Astrocyte (in vitro differentiated cells and primary cell): ENCODE data around the gene TSPEAR. TPM values are rescaled to one million over a fixed set of nuclear protein-coding genes. Genes with fewer than 3 reads are reported as not detected.

Experiments
- DNase-seq: peaks from one replicate; pipeline ENCODE4 v3.0.0-alpha.2; 2010; ENCODE audit warnings: low read depth
- FAIRE-seq: peaks from 2 replicates; lab custom pipeline; 2011; peaks lifted over from hg19 to GRCh38; lab: Jason Lieb, UNC
- H2AFZ ChIP-seq: 2 replicates; pipeline ENCODE4 v1.6.0; 2012; ENCODE audit warnings: low read depth, low read length, inconsistent platforms
- H3K27ac ChIP-seq: 2 replicates; pipeline ENCODE4 v1.5.1; 2011; ENCODE audit warnings: low read depth, low read length, inconsistent platforms
- H3K27me3 ChIP-seq: 2 replicates; pipeline ENCODE4 v1.6.0; 2011; ENCODE audit warnings: low read length, inconsistent platforms; ENCODE audit not compliant: insufficient read depth
- H3K36me3 ChIP-seq: 2 replicates; pipeline ENCODE4 v1.5.1; 2011; ENCODE audit warnings: low read length, inconsistent platforms; ENCODE audit not compliant: insufficient read depth
- H3K4me1 ChIP-seq: 2 replicates; pipeline ENCODE4 v1.5.1; 2011; ENCODE audit warnings: low read length, inconsistent platforms; ENCODE audit not compliant: insufficient read depth
- H3K4me2 ChIP-seq: 2 replicates; pipeline ENCODE4 v1.6.0; 2012; ENCODE audit warnings: low read length, inconsistent platforms
- H3K4me3 ChIP-seq: 2 replicates; pipeline ENCODE4 v1.5.1; 2011; ENCODE audit warnings: low read depth, mild to moderate bottlenecking, low read length, inconsistent platforms; ENCODE audit not compliant: insufficient read depth
- H3K79me2 ChIP-seq: 2 replicates; pipeline ENCODE4 v1.6.0; 2012; ENCODE audit warnings: mild to moderate bottlenecking, low read length, inconsistent platforms; ENCODE audit not compliant: insufficient read depth
- H3K9ac ChIP-seq: 2 replicates; pipeline ENCODE4 v1.6.0; 2012; ENCODE audit warnings: mild to moderate bottlenecking, low read length, inconsistent platforms
- H3K9me3 ChIP-seq: 2 replicates; pipeline ENCODE4 v1.5.1; 2012; ENCODE audit warnings: low read depth, mild to moderate bottlenecking, low read length, inconsistent platforms; ENCODE audit not compliant: insufficient read depth
- H4K20me1 ChIP-seq: 2 replicates; pipeline ENCODE4 v1.6.0; 2012; ENCODE audit warnings: low read length, inconsistent platforms; ENCODE audit not compliant: insufficient read depth
- H3K27ac Mint-ChIP-seq: one replicate; pipeline ENCODE4 v1.8.0; 2021; ENCODE audit warnings: mild to moderate bottlenecking, mixed read lengths; ENCODE audit not compliant: unreplicated experiment
- H3K27me3 Mint-ChIP-seq: one replicate; pipeline ENCODE4 v1.8.0; 2021; ENCODE audit warnings: low read depth, mixed read lengths; ENCODE audit not compliant: unreplicated experiment
- H3K36me3 Mint-ChIP-seq: one replicate; pipeline ENCODE4 v1.8.0; 2021; ENCODE audit warnings: low read depth, mixed read lengths; ENCODE audit not compliant: unreplicated experiment
- H3K4me1 Mint-ChIP-seq: one replicate; pipeline ENCODE4 v1.8.0; 2021; ENCODE audit warnings: low read depth, mixed read lengths; ENCODE audit not compliant: unreplicated experiment
- H3K4me3 Mint-ChIP-seq: one replicate; pipeline ENCODE4 v1.8.0; 2021; ENCODE audit warnings: mild to moderate bottlenecking, moderate library complexity, mixed read lengths; ENCODE audit not compliant: unreplicated experiment
- H3K9me3 Mint-ChIP-seq: one replicate; pipeline ENCODE4 v1.8.0; 2021; ENCODE audit warnings: mild to moderate bottlenecking, mixed read lengths; ENCODE audit not compliant: unreplicated experiment
- EZH2 ChIP-seq: IDR thresholded peaks from 2 replicates; pipeline ENCODE4 v1.6.1; 2012; ENCODE audit warnings: mild to moderate bottlenecking, low read length, inconsistent platforms; ENCODE audit not compliant: insufficient read depth
- total RNA-seq: library from RNA; stranded (reverse); gene quantifications from 2 replicates; pipeline ENCODE4 v1.2.1, GENCODE V29; 2021
- TF ChIP-seq, protein P1 (sequence below): IDR thresholded peaks from 2 replicates; pipeline ENCODE4 v1.5.1; 2011; ENCODE audit warnings: low read depth, mild to moderate bottlenecking, inconsistent platforms, low read length, moderate library complexity; ENCODE audit not compliant: insufficient read depth

The TSPEAR gene
- total RNA-seq, 1 donor from 2014 or later: not detected

DNA sequence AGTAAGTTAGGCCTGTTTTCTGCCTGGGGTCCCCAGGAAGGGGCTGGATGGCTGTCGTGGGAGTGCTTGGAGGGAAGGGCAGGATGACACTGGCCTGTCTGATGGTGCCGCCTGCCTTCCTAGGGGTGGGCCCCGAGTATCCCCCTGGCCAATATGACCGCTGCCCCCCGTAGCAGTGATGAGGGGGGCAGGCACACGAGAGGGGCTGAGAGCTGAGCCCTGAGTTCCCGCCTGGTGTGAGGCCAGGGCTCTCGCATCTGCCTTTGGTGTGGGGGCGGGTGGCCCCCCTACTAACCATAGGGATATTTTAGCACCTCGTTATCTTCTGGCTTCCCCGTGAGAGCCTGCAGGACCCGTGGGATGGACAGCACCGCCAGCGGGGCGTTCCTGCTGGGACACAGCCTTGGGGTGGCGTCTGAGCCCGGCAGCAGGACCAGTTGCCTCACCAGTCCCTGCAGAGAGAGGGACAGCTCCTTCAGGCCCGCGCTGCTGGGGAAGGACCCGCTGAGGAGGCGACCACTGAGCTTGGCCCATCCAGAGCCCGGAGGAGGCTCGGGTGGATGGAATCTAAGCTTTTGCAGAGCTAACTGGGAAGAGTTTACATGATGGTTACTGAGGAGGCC is 181.8 kb downstream of the TSPEAR start:
- no peaks in the 10 kb centered on the region for H3K27me3 ChIP-seq
- H3K9me3 ChIP-seq: peaks cover 6% of the 10 kb centered on the region
- H3K9ac ChIP-seq: no peak overlapping the region
- DNase-seq (no peak), FAIRE-seq (no peak)
- H3K4me2 ChIP-seq: no peak overlapping the region
- Mint-ChIP-seq H3K36me3 (no peaks in the 10 kb centered on the region), H3K9me3 (peaks cover 11% of the 10 kb centered on the region), H3K27ac (no peak overlapping the region), H3K4me3 (no peak overlapping the region), H3K27me3 (peaks cover 39% of the 10 kb centered on the region), H3K4me1 (no peaks in the 10 kb centered on the region)
- H3K4me3 ChIP-seq: no peak overlapping the region
- no peak overlapping the region for H3K27ac ChIP-seq
- no peaks in the 10 kb centered on the region for H4K20me1 ChIP-seq
- no peak overlapping the region for H2AFZ ChIP-seq
- H3K36me3 ChIP-seq: no peaks in the 10 kb centered on the region
- H3K79me2 ChIP-seq: no peaks in the 10 kb centered on the region
- H3K4me1 ChIP-seq: no peaks in the 10 kb centered on the region
- TF ChIP-seq EZH2: no peak
- TF ChIP-seq, protein P1, sequence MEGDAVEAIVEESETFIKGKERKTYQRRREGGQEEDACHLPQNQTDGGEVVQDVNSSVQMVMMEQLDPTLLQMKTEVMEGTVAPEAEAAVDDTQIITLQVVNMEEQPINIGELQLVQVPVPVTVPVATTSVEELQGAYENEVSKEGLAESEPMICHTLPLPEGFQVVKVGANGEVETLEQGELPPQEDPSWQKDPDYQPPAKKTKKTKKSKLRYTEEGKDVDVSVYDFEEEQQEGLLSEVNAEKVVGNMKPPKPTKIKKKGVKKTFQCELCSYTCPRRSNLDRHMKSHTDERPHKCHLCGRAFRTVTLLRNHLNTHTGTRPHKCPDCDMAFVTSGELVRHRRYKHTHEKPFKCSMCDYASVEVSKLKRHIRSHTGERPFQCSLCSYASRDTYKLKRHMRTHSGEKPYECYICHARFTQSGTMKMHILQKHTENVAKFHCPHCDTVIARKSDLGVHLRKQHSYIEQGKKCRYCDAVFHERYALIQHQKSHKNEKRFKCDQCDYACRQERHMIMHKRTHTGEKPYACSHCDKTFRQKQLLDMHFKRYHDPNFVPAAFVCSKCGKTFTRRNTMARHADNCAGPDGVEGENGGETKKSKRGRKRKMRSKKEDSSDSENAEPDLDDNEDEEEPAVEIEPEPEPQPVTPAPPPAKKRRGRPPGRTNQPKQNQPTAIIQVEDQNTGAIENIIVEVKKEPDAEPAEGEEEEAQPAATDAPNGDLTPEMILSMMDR: no peak

DNA sequence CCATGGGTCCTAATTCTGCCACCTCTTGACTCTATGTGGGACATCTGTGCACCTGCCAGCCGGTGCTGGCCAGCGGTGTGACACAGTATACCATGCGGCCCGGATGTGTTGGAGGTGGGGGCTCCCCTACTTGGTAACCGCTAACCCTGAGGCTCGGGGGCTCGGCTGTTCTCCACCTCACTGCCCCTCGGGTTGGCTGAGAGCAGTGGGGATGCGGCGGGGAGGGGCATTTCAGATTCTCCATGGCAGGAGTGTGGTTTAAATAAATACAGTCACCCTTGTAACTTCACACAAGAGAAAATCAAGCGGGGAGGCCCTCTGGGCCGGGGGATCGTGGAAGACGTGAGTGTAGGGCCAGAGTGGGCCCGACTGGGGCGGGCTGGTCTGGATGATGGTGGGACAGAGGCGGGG is 182.4 kb downstream of the TSPEAR start:
- Histone ChIP-seq H3K4me2 (no peak overlapping the region), H3K36me3 (no peaks in the 10 kb centered on the region), H4K20me1 (no peaks in the 10 kb centered on the region), H3K27ac (no peak overlapping the region), H3K4me3 (no peak overlapping the region), H3K27me3 (no peaks in the 10 kb centered on the region), H3K9me3 (peaks cover 10% of the 10 kb centered on the region), H3K9ac (no peak overlapping the region), H3K4me1 (no peaks in the 10 kb centered on the region), H2AFZ (no peak overlapping the region), H3K79me2 (no peaks in the 10 kb centered on the region)
- DNase-seq: no peak
- FAIRE-seq: no peak
- no peak for TF ChIP-seq EZH2
- TF ChIP-seq, protein P1: no peak
- no peak overlapping the region for H3K27ac Mint-ChIP-seq
- peaks cover 39% of the 10 kb centered on the region for H3K27me3 Mint-ChIP-seq
- no peaks in the 10 kb centered on the region for H3K4me1 Mint-ChIP-seq
- no peak overlapping the region for H3K4me3 Mint-ChIP-seq
- H3K36me3 Mint-ChIP-seq: no peaks in the 10 kb centered on the region
- H3K9me3 Mint-ChIP-seq: peaks cover 11% of the 10 kb centered on the region

DNA sequence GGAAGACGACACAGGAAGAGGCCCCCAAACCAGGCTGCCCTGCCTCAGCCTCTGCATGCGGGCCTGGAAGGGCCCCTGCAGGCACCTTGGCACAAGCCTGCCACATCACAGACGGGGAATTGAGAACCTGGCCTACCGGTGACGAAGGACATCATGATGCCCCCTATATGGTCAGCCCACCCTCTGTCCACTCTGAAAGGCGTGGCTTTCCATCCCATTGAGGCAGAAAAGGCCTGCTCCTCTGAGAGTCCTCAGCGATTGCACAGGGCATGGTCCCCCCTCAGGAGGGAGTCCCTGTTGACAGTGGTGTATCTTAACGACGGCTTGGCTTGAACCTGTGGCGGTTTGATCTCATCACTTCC is 182.8 kb downstream of the TSPEAR start:
- Mint-ChIP-seq H3K36me3 (no peaks in the 10 kb centered on the region), H3K27me3 (peaks cover 39% of the 10 kb centered on the region), H3K27ac (no peak overlapping the region), H3K4me1 (no peaks in the 10 kb centered on the region), H3K9me3 (peaks cover 11% of the 10 kb centered on the region), H3K4me3 (no peak overlapping the region)
- H3K9ac ChIP-seq: no peak overlapping the region
- no peak overlapping the region for H3K4me3 ChIP-seq
- no peak for DNase-seq
- H3K79me2 ChIP-seq: no peaks in the 10 kb centered on the region
- no peaks in the 10 kb centered on the region for H3K4me1 ChIP-seq
- H3K27ac ChIP-seq: no peak overlapping the region
- H3K36me3 ChIP-seq: no peaks in the 10 kb centered on the region
- no peak overlapping the region for H3K4me2 ChIP-seq
- no peak overlapping the region for H2AFZ ChIP-seq
- no peaks in the 10 kb centered on the region for H3K27me3 ChIP-seq
- FAIRE-seq: no peak
- TF ChIP-seq, protein P1: no peak
- no peak for TF ChIP-seq EZH2
- no peaks in the 10 kb centered on the region for H4K20me1 ChIP-seq
- peaks cover 14% of the 10 kb centered on the region for H3K9me3 ChIP-seq
